Kidney glomerular epithelial cell (primary cell): Measurements from ENCODE around the gene COQ2.

Experiments used
- DNase-seq: peaks from one replicate; lab custom pipeline; 2025; lab: John Stamatoyannopoulos, UW

COQ2 gene

GRCh38 chr4:83216959-83217683 lies 67.5 kb downstream of the COQ2 start:
- no peak for DNase-seq

- no peak for DNase-seq
These were observed 70.5 kb downstream of the COQ2 start for GRCh38 chr4:83214079-83214478.
